HG02623 (cell line): ENCODE results near the gene ENTPD2.
"Not testable (repeated sequence)": the region's sequence is repeated elsewhere in the genome, so short reads cannot be mapped to it uniquely, and the experiment has no call there.

Experiments used
- ATAC-seq: cut with Tn5 transposase; IDR thresholded peaks from one replicate; pipeline ENCODE4 v1.9.1; 2021; ENCODE audit warnings: moderate library complexity; ENCODE audit not compliant: unreplicated experiment

ENTPD2 gene

DNA sequence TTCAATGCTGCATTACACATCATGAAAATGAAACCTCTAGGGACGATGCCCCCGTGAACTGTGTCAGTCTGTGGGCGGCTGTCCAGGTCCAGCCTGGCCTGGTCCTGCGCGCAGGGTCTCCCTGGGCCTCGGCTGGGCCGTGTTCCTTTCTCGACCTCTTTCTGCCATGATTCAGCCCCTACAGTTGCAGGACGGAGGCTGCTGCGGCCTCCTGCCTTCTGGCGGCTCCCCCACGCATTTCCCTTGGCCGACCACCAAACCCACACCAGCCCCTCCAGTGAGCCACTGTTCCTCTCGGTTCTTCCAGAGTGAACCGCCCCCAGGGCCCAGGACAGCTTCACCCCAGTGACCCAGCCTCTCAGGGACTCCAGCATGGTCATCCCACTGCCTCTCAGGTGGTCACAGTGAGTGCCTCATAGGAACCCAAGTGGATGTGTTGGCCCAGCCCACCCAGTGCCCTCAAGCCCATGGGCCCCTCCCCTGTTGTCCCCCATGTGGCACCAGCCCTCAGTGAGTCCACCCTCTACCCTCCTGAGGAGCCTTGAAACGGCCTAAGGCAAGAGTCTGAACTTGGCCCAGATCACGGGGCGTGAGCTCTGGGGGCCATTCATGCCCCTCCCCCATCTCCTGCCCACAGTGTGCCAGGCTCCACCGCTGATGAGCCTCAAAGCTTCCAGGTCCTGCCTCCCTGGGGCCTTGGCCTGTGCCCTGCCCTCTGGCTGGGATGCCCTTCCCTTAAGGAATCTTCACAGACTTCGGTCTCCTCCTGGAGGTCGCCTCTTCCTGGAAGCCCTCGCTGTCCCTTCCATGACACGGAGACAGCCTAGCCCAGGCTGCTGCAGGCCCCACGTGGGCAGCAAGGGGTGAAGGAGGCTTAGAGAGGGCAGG is 47.5 kb downstream of the ENTPD2 start:
- ATAC-seq = no peak

DNA sequence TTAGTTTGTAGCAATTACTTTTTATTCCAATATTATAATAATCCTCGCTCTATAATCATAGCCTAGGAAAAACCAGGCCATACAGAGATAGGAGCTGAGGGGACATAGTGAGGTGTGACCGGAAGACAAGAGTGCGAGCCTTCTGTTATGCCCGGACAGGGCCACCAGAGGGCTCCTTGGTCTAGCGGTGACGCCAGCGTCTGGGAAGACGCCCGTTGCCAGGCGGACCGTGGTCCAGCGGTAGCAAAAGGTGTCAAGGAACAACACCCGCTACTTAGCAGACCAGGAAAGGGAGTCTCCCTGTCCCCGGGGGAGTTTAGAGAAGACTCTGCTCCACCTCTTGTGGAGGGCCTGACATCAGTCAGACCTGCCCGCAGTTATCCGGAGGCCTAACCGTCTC is 49.6 kb downstream of the ENTPD2 start:
- ATAC-seq = not testable (repeated sequence)

DNA sequence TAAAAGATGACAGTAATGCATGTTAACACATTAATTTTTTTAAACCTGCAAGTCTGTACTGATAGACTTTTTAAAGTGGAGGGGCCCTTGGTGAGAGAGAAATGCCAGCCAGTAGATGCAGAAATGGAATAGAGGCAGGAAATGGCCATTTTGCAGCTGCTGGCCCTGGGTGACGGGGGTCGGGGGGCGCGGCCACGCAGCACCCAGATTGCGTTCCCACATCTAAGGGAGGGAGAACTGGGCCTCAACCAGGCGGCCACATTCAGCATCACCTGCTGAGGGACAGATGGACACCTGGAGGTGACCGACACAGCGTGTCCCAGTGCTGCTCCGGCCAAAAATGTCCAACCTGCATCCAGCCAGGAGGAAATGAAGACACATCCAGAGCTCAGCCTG is 51.2 kb downstream of the ENTPD2 start:
- no peak for ATAC-seq

DNA sequence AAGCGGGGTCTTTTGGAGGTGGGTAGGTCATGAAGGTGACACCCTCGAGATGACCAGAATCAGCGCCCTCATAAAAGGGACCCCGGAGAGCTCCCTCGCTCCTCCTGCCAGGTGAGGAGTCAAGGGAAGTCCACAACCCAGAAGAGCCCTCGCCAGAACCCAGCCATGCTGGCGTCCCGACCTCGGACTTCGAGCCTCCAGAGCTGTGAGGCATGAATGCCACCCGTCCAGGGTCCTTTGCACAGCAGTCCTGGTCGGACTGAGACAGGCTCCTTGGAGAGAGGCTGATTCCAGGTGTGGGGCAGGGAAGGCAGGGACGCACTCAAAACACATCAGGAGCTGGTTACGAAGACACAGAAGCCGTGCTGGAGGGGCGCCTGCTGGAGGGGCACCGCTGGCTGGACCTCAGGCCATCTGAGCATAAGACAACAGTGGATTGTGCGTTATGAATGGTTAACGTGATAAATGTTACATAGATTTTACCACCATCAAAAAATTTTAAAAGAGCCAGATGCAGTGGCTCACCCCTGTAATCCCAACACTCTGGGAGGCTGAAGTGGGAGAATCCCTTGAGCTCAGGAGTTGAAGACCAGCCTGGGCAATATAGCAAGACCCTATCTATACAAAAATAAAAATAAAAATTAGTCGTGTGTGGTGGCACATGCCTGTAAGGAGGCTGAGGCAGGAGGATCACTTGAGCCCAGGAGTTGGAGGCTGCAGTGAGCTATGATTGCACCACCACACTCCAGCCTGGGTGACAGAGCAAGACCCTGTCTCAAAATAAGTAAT is 51.8 kb downstream of the ENTPD2 start:
- no peak for ATAC-seq

DNA sequence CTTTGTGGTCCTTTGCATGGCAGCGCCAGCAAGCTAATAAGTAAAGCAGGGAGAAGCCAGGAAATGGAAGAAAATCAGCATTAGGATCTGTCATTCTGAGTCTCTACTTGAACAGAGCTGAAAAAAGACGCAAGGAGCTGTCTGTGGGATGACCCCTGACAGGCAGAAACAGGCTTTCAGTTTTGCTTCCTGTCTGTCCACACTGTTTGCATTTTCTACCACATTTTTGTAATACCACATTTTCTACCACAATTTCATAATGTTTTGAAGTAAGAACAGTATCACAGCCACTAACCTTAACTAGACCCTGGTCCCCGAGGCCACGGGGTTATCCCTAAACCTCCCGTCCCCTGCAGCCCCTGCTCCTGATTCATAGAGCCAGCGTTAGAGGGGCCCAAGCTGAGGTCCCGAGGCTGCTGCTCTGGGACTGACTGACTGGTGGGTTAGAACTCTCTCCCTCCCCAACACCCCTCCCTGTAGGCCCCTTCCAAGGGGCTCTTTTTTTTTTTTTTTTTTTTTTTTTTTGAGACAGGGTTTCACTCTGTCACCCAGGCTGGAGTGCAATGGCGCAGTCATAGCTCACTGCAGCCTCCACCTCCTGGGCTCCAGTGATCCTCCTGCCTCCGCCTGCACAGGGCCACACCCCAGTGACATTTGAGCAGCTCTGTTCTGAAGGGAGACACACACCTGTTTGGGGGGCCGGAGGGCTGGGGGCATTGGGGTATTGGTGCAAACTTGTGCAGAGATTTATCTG is 53.5 kb downstream of the ENTPD2 start:
- ATAC-seq = no peak
